WTC11 (cell line): Measurements from ENCODE around the gene ZNF189.

Experiments used
- CREB1 ChIP-seq: sonication (generic); formaldehyde crosslinking; IDR thresholded peaks from 2 replicates; pipeline ENCODE4 v1.8.0; 2023; ENCODE audit warnings: mild to moderate bottlenecking, missing genetic modification reagents
- CTCF ChIP-seq: fragments of 200-600 bp; IDR thresholded peaks from 2 replicates; pipeline ENCODE4 v1.8.0; 2022; ENCODE audit warnings: antibody characterized with exemption
- E2F1 ChIP-seq: sonication (generic); formaldehyde crosslinking; IDR thresholded peaks from 2 replicates; pipeline ENCODE4 v1.8.0; 2022; ENCODE audit warnings: mild to moderate bottlenecking, missing genetic modification reagents
- ELF4 ChIP-seq: sonication (generic); formaldehyde crosslinking; IDR thresholded peaks from 2 replicates; pipeline ENCODE4 v1.8.1; 2022; ENCODE audit warnings: low read depth, mild to moderate bottlenecking, moderate library complexity, missing genetic modification reagents
- FOXJ3 ChIP-seq: sonication (generic); formaldehyde crosslinking; IDR thresholded peaks from 2 replicates; pipeline ENCODE4 v1.9.0; 2021; ENCODE audit warnings: missing genetic modification reagents, mild to moderate bottlenecking, borderline replicate concordance
- GABPB1 ChIP-seq: sonication (generic); formaldehyde crosslinking; IDR thresholded peaks from 2 replicates; pipeline ENCODE4 v1.8.1; 2023; ENCODE audit warnings: mild to moderate bottlenecking, missing genetic modification reagents
- NFYB ChIP-seq: sonication (generic); formaldehyde crosslinking; conservative IDR thresholded peaks from 2 replicates; pipeline ENCODE4 v1.8.0; 2022; ENCODE audit warnings: low read depth, missing genetic modification reagents
- NR2C2 ChIP-seq: sonication (generic); formaldehyde crosslinking; IDR thresholded peaks from 2 replicates; pipeline ENCODE4 v1.8.0; 2022; ENCODE audit warnings: mild to moderate bottlenecking, missing genetic modification reagents
- SP1 ChIP-seq: sonication (generic); formaldehyde crosslinking; conservative IDR thresholded peaks from 2 replicates; pipeline ENCODE4 v1.8.1; 2022; ENCODE audit warnings: missing genetic modification reagents
- TP53 ChIP-seq: sonication (generic); formaldehyde crosslinking; IDR thresholded peaks from 2 replicates; pipeline ENCODE4 v1.8.1; 2023; ENCODE audit warnings: mild to moderate bottlenecking, missing genetic modification reagents
- ZNF138 ChIP-seq: sonication (generic); formaldehyde crosslinking; conservative IDR thresholded peaks from 2 replicates; pipeline ENCODE4 v1.8.1; 2022; ENCODE audit warnings: mild to moderate bottlenecking, moderate library complexity, missing genetic modification reagents
- TF ChIP-seq, protein P1 (sequence below): sonication (generic); formaldehyde crosslinking; IDR thresholded peaks from 2 replicates; pipeline ENCODE4 v1.8.0; 2022; ENCODE audit warnings: mild to moderate bottlenecking, missing genetic modification reagents
- TF ChIP-seq, protein P2 (sequence below): sonication (generic); formaldehyde crosslinking; IDR thresholded peaks from 2 replicates; pipeline ENCODE4 v1.8.1; 2022; ENCODE audit warnings: mild to moderate bottlenecking, missing genetic modification reagents, moderate library complexity, borderline replicate concordance

- TF ChIP-seq CTCF = no peak
- no peak for TF ChIP-seq ELF4 (CRISPR knock-in tag)
- TF ChIP-seq, protein P1, sequence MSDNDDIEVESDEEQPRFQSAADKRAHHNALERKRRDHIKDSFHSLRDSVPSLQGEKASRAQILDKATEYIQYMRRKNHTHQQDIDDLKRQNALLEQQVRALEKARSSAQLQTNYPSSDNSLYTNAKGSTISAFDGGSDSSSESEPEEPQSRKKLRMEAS (CRISPR knock-in tag) = no peak
- TF ChIP-seq NFYB (CRISPR knock-in tag) = no peak
- TF ChIP-seq ZNF138 (CRISPR knock-in tag) = no peak
- no peak for TF ChIP-seq E2F1 (CRISPR knock-in tag)
- TF ChIP-seq SP1 (CRISPR knock-in tag) = no peak
- TF ChIP-seq, protein P2, sequence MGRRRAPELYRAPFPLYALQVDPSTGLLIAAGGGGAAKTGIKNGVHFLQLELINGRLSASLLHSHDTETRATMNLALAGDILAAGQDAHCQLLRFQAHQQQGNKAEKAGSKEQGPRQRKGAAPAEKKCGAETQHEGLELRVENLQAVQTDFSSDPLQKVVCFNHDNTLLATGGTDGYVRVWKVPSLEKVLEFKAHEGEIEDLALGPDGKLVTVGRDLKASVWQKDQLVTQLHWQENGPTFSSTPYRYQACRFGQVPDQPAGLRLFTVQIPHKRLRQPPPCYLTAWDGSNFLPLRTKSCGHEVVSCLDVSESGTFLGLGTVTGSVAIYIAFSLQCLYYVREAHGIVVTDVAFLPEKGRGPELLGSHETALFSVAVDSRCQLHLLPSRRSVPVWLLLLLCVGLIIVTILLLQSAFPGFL = no peak
- TF ChIP-seq FOXJ3 (CRISPR knock-in tag) = no peak
- no peak for TF ChIP-seq GABPB1 (CRISPR knock-in tag)
- TF ChIP-seq CREB1 = no peak
- TF ChIP-seq NR2C2 (CRISPR knock-in tag) = no peak
- TF ChIP-seq TP53 = no peak
Measured at GRCh38 chr9:101418518-101419430, 20.1 kb downstream of the ZNF189 start.
